K562 (cell line): Measurements from ENCODE around the gene WTAP. TPM values are rescaled to one million over a fixed set of nuclear protein-coding genes. Genes with fewer than 3 reads are reported as not detected.

Experiments
- SREBF1 ChIP-seq: fragments of 150-350 bp; IDR thresholded peaks from 2 replicates; pipeline ENCODE4 v1.6.1; 2014; ENCODE audit warnings: antibody characterized with exemption, low read depth, low read length, borderline replicate concordance
- polyA plus RNA-seq, 8 experiments: library from polyadenylated mRNA; depleted of rRNA in 4 of 8; stranded (reverse) in 5 of 8; unstranded in 3 of 8; fragments of >200 nt; fragmentation: Nextera tagmentation in 2 of 8; fragmentation: Illumina TruSeq in 1 of 8; extraction: Ambion mirVana in 2 of 8; extraction: Trizol in 1 of 8; gene quantifications; 2 replicates each; pipeline versions ENCODE4 v1.2.1 to v1.2.3, GENCODE V29; 2011 to 2014; ENCODE audit warnings: inconsistent platforms in 1 of 8, missing spikeins in 1 of 8
- total RNA-seq, 7 experiments: library from RNA; depleted of rRNA in 6 of 7; stranded (reverse); fragments of >200 nt in 6 of 7; fragmentation: Illumina TruSeq in 2 of 7; extraction: Trizol in 2 of 7; gene quantifications; 2 replicates each; pipeline versions ENCODE4 v1.2.1 to v1.2.3, GENCODE V29; 2011 to 2021; ENCODE audit warnings: low replicate concordance in 1 of 7
- TF ChIP-seq, protein P1 (sequence below): fragments of 200-600 bp; sonication (generic); IDR thresholded peaks from one replicate; pipeline ENCODE4 v1.6.1; 2012; ENCODE audit warnings: mild to moderate bottlenecking, low read depth, low read length, inconsistent platforms
- TF ChIP-seq, protein P2 (sequence below): fragments of 250-450 bp; sonication (Bioruptor Pico); IDR thresholded peaks from 2 replicates; pipeline ENCODE4 v1.9.0; 2021; ENCODE audit warnings: mild to moderate bottlenecking, inconsistent platforms

WTAP gene
- total and polyA plus RNA-seq, 9 of the 15 experiments (the other 6 are each of a cell fraction or from before 2014, with no cell fraction given): 52.4 to 156 (median 110) TPM

DNA sequence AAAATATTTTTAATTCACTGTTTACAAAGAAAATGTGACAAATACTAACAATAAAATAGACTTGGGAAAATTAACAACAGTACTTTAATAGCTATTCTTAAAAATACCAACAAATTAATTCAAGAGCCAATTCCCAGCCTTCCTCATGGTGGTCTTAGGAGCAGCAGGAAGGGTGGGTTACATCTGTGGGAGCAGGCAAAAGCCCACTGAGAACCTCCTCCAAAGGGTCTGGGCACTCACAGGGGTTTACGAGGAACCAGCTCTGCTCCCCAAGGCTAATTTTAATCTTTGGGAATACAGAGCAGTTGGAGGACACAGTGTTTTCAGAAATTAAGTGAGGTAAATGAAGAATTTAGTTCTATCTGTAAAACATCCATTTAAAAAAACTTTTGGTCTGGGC is 44.5 kb upstream of the WTAP start (continued):
- TF ChIP-seq, protein P1, sequence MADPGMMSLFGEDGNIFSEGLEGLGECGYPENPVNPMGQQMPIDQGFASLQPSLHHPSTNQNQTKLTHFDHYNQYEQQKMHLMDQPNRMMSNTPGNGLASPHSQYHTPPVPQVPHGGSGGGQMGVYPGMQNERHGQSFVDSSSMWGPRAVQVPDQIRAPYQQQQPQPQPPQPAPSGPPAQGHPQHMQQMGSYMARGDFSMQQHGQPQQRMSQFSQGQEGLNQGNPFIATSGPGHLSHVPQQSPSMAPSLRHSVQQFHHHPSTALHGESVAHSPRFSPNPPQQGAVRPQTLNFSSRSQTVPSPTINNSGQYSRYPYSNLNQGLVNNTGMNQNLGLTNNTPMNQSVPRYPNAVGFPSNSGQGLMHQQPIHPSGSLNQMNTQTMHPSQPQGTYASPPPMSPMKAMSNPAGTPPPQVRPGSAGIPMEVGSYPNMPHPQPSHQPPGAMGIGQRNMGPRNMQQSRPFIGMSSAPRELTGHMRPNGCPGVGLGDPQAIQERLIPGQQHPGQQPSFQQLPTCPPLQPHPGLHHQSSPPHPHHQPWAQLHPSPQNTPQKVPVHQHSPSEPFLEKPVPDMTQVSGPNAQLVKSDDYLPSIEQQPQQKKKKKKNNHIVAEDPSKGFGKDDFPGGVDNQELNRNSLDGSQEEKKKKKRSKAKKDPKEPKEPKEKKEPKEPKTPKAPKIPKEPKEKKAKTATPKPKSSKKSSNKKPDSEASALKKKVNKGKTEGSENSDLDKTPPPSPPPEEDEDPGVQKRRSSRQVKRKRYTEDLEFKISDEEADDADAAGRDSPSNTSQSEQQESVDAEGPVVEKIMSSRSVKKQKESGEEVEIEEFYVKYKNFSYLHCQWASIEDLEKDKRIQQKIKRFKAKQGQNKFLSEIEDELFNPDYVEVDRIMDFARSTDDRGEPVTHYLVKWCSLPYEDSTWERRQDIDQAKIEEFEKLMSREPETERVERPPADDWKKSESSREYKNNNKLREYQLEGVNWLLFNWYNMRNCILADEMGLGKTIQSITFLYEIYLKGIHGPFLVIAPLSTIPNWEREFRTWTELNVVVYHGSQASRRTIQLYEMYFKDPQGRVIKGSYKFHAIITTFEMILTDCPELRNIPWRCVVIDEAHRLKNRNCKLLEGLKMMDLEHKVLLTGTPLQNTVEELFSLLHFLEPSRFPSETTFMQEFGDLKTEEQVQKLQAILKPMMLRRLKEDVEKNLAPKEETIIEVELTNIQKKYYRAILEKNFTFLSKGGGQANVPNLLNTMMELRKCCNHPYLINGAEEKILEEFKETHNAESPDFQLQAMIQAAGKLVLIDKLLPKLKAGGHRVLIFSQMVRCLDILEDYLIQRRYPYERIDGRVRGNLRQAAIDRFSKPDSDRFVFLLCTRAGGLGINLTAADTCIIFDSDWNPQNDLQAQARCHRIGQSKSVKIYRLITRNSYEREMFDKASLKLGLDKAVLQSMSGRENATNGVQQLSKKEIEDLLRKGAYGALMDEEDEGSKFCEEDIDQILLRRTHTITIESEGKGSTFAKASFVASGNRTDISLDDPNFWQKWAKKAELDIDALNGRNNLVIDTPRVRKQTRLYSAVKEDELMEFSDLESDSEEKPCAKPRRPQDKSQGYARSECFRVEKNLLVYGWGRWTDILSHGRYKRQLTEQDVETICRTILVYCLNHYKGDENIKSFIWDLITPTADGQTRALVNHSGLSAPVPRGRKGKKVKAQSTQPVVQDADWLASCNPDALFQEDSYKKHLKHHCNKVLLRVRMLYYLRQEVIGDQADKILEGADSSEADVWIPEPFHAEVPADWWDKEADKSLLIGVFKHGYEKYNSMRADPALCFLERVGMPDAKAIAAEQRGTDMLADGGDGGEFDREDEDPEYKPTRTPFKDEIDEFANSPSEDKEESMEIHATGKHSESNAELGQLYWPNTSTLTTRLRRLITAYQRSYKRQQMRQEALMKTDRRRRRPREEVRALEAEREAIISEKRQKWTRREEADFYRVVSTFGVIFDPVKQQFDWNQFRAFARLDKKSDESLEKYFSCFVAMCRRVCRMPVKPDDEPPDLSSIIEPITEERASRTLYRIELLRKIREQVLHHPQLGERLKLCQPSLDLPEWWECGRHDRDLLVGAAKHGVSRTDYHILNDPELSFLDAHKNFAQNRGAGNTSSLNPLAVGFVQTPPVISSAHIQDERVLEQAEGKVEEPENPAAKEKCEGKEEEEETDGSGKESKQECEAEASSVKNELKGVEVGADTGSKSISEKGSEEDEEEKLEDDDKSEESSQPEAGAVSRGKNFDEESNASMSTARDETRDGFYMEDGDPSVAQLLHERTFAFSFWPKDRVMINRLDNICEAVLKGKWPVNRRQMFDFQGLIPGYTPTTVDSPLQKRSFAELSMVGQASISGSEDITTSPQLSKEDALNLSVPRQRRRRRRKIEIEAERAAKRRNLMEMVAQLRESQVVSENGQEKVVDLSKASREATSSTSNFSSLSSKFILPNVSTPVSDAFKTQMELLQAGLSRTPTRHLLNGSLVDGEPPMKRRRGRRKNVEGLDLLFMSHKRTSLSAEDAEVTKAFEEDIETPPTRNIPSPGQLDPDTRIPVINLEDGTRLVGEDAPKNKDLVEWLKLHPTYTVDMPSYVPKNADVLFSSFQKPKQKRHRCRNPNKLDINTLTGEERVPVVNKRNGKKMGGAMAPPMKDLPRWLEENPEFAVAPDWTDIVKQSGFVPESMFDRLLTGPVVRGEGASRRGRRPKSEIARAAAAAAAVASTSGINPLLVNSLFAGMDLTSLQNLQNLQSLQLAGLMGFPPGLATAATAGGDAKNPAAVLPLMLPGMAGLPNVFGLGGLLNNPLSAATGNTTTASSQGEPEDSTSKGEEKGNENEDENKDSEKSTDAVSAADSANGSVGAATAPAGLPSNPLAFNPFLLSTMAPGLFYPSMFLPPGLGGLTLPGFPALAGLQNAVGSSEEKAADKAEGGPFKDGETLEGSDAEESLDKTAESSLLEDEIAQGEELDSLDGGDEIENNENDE: no peak
- TF ChIP-seq SREBF1: no peak
- TF ChIP-seq, protein P2, sequence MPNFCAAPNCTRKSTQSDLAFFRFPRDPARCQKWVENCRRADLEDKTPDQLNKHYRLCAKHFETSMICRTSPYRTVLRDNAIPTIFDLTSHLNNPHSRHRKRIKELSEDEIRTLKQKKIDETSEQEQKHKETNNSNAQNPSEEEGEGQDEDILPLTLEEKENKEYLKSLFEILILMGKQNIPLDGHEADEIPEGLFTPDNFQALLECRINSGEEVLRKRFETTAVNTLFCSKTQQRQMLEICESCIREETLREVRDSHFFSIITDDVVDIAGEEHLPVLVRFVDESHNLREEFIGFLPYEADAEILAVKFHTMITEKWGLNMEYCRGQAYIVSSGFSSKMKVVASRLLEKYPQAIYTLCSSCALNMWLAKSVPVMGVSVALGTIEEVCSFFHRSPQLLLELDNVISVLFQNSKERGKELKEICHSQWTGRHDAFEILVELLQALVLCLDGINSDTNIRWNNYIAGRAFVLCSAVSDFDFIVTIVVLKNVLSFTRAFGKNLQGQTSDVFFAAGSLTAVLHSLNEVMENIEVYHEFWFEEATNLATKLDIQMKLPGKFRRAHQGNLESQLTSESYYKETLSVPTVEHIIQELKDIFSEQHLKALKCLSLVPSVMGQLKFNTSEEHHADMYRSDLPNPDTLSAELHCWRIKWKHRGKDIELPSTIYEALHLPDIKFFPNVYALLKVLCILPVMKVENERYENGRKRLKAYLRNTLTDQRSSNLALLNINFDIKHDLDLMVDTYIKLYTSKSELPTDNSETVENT: no peak
